HG03378 (cell line): ENCODE data around the gene PRR23E.

Source experiments
- ATAC-seq: cut with Tn5 transposase; IDR thresholded peaks from one replicate; pipeline ENCODE4 v1.9.1; 2021; ENCODE audit warnings: mild to moderate bottlenecking, moderate library complexity; ENCODE audit not compliant: unreplicated experiment

The PRR23E gene

GRCh38 chr3:127182848-127183714, 9.8 kb upstream of the PRR23E start:
- no peak for ATAC-seq

- ATAC-seq, result no peak
Observed at GRCh38 chr3:127183931-127184869, 8.7 kb upstream of the PRR23E start.

GRCh38 chr3:127184870-127185216, 8.1 kb upstream of the PRR23E start:
- no peak for ATAC-seq

- no peak for ATAC-seq
Observed at GRCh38 chr3:127185268-127185667, 7.7 kb upstream of the PRR23E start.

GRCh38 chr3:127185962-127186674, 6.8 kb upstream of the PRR23E start:
- ATAC-seq, result no peak

GRCh38 chr3:127187316-127187715, 5.6 kb upstream of the PRR23E start:
- no peak for ATAC-seq

GRCh38 chr3:127193341-127193740, 410 bp downstream of the PRR23E start:
- no peak for ATAC-seq

GRCh38 chr3:127193775-127194174, 844 bp downstream of the PRR23E start:
- no peak for ATAC-seq

- no peak for ATAC-seq
Observed at GRCh38 chr3:127194601-127195187, 1.8 kb downstream of the PRR23E start.

GRCh38 chr3:127195417-127195816, 2.5 kb downstream of the PRR23E start:
- ATAC-seq, result no peak

- ATAC-seq, result no peak
Observed at GRCh38 chr3:127196002-127196401, 3.1 kb downstream of the PRR23E start.

GRCh38 chr3:127196466-127197299, 3.8 kb downstream of the PRR23E start:
- ATAC-seq, result no peak

GRCh38 chr3:127197300-127198189, 4.6 kb downstream of the PRR23E start:
- no peak for ATAC-seq

GRCh38 chr3:127200086-127200691, 7.3 kb downstream of the PRR23E start:
- ATAC-seq, result no peak

- ATAC-seq, result no peak
Observed at GRCh38 chr3:127203024-127203423, 10.1 kb downstream of the PRR23E start.

- no peak for ATAC-seq
Observed at GRCh38 chr3:127204841-127205582, 12.1 kb downstream of the PRR23E start.

- no peak for ATAC-seq
Observed at GRCh38 chr3:127206154-127206553, 13.2 kb downstream of the PRR23E start.
